ENCODE results near the gene ACTR3.

- TF ChIP-seq CTCF (IDR thresholded peaks at IDR 0.05; ENCODE audit: low read depth, low read length, missing input control) = no peak
- TF ChIP-seq MAX (IDR thresholded peaks at IDR 0.05) = no peak
- no peak for TF ChIP-seq GABPA (IDR thresholded peaks at IDR 0.05 in 1 of 2, conservative IDR thresholded peaks at IDR 0.05 in 1 of 2)
- no peak for TF ChIP-seq REST (IDR thresholded peaks at IDR 0.05)
- TF ChIP-seq EGR1 (IDR thresholded peaks at IDR 0.05; ENCODE audit: low read depth in 2 of 2) = no peak
- TF ChIP-seq JUND (IDR thresholded peaks at IDR 0.05) = no peak
- TF ChIP-seq SP1 (IDR thresholded peaks at IDR 0.05) = no peak
- TF ChIP-seq TAF1 (conservative IDR thresholded peaks at IDR 0.05) = no peak
- no peak for TF ChIP-seq RAD21 (IDR thresholded peaks at IDR 0.05)
- no peak for TF ChIP-seq FOXA1 (IDR thresholded peaks at IDR 0.05)
Observed at GRCh38 chr2:113906647-113907046, 16.8 kb downstream of the ACTR3 start.

All from liver (tissue), 3 donors.